Loucy (cell line): ENCODE data around the gene B4GALT2.

Experiments used
- EZH2phosphoT487 ChIP-seq: fragments of 200-600 bp; IDR thresholded peaks from 2 replicates; pipeline ENCODE4 v1.6.1; 2018; ENCODE audit warnings: antibody characterized with exemption, mild to moderate bottlenecking, moderate library complexity, borderline replicate concordance
- TF ChIP-seq, protein P1 (sequence below): fragments of 200-600 bp; sonication (generic); conservative IDR thresholded peaks from 2 replicates; pipeline ENCODE4 v1.5.1; 2014; ENCODE audit warnings: mild to moderate bottlenecking, antibody characterized with exemption, low read length

DNA sequence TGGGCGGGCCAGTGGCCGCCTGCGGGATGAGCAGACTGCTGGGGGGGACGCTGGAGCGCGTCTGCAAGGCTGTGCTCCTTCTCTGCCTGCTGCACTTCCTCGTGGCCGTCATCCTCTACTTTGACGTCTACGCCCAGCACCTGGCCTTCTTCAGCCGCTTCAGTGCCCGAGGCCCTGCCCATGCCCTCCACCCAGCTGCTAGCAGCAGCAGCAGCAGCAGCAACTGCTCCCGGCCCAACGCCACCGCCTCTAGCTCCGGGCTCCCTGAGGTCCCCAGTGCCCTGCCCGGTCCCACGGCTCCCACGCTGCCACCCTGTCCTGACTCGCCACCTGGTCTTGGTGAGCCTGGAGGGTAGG, 2.1 kb downstream of the B4GALT2 start:
- TF ChIP-seq, protein P1, sequence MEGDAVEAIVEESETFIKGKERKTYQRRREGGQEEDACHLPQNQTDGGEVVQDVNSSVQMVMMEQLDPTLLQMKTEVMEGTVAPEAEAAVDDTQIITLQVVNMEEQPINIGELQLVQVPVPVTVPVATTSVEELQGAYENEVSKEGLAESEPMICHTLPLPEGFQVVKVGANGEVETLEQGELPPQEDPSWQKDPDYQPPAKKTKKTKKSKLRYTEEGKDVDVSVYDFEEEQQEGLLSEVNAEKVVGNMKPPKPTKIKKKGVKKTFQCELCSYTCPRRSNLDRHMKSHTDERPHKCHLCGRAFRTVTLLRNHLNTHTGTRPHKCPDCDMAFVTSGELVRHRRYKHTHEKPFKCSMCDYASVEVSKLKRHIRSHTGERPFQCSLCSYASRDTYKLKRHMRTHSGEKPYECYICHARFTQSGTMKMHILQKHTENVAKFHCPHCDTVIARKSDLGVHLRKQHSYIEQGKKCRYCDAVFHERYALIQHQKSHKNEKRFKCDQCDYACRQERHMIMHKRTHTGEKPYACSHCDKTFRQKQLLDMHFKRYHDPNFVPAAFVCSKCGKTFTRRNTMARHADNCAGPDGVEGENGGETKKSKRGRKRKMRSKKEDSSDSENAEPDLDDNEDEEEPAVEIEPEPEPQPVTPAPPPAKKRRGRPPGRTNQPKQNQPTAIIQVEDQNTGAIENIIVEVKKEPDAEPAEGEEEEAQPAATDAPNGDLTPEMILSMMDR = no peak
- no peak for TF ChIP-seq EZH2phosphoT487
